Suppressor macrophage treated with lipopolysaccharide for 4 hours (primary cell): Measurements from ENCODE around the gene RPL26.
A peak's percentile ranks its signal among the peaks of the same experiment; 100 is the strongest.
"Not testable (repeated sequence)": the region's sequence is repeated elsewhere in the genome, so short reads cannot be mapped to it uniquely, and the experiment has no call there.

Source experiments
- DNase-seq: peaks from one replicate; pipeline ENCODE4 v3.0.0-alpha.2; 2020

Gene RPL26

DNA sequence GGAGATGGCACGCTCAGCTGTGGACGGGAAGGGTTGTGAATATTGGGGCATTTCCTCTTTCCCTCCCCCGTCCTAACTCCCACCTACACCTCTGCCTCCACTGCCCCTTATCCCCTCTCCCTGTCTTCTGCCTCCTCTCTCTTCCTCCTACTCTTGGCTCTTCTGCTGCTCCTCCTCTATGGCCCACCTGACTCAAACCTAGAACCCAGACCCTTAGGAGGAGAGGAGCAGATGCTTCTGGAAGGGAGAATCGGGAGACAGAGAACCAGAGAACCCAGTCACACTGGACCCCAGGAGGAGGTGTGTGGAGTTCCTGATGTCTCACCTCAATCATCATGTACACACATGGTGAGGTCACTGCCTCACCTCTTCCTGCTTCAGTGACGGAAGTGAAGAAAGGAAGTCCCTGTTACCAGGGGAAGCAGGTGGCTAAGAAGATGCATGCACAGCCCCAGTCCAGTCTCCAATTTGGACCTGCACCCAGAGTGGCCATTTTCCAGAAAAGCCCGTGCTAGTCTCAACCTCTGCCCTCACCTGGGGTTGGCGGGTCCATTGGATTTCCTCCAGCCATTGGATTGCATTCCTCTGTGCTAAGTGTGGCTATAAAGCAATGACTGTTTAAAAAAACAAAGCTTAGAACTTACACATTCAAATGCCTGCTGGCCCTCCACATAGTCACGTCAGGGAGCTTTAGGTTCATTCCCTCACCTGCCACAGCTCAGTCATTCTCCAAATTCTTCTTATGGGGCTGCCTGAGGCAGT lies 10.7 kb upstream of the RPL26 start:
- no peak for DNase-seq

DNA sequence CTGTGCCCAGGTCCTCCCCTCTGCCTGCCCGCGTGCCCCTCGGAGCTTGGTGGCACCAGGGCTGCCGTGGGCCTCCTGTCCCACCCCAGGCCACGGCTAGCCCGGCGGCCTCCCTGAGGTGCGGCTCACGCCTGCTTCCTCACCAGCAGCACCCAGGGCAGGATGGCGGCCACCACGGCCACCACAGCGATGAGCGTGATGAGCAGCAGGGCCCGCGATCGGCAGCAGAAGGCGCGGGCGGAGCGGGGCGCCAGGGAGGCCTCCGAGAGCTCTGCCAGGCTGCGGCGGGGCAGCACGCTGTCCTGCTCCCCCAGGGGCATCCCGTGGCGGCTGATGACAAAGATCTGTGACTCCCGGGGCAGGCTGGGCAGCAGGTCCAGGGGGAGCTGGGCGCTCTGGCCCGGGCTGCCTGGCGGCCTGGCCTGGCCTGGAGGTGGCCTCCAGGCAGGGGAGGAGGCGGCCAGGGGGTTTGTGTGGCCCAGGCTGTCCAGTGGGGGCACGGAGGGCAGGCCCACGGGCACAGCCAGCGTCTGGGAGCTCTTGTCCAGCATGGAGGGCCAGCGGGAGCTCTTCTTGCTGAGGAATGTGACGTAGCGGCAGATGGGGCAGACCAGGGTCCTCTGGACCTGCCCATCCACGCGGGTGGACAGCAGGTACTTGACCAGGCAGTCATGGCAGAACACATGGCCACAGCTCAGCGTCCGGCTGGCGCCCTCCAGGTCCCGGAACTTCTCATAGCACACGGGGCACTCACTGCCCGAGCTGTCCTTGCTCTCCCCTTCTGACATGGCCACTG lies 9.9 kb upstream of the RPL26 start:
- DNase-seq, result no peak

DNA sequence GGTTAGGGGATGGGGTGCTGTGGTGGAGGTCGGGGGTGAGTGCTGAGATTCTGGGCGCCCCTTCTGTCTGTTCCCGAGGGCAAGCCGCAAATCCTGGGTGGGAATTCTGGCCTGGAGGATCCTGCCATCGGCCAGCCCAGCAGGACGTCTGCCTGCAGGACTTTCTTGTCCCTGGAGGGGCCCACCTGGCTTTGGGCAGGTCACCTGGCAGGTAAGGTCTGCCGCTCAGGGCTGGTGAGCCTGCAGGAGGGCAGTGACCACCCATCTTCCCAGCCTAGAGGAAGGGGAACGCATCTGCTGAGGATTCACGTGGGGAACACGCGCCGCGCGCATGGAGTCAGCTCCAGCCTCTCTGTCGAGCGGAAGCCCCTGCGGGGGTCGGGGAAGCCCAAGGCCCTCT lies 9.3 kb upstream of the RPL26 start:
- no peak for DNase-seq

DNA sequence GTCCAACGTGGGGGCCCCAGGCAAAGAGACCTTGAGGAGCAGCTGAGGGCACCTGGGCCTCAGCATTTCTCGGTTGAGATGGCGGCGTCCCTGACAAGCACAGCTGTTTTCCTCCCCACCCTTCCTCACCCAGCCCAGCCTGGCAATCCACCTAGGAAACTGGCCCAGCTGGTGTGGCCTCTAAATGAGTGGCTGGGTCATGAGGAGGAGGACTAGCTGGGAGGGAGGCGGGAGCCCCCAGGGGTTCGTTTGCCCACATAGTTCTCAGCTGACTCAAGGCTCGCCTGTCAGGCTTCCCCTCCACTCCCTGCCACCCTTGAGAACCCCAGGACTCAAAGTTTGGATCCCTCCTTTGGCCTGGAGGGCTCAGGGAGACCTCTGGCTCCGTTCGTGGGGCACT lies 8.7 kb upstream of the RPL26 start:
- no peak for DNase-seq

DNA sequence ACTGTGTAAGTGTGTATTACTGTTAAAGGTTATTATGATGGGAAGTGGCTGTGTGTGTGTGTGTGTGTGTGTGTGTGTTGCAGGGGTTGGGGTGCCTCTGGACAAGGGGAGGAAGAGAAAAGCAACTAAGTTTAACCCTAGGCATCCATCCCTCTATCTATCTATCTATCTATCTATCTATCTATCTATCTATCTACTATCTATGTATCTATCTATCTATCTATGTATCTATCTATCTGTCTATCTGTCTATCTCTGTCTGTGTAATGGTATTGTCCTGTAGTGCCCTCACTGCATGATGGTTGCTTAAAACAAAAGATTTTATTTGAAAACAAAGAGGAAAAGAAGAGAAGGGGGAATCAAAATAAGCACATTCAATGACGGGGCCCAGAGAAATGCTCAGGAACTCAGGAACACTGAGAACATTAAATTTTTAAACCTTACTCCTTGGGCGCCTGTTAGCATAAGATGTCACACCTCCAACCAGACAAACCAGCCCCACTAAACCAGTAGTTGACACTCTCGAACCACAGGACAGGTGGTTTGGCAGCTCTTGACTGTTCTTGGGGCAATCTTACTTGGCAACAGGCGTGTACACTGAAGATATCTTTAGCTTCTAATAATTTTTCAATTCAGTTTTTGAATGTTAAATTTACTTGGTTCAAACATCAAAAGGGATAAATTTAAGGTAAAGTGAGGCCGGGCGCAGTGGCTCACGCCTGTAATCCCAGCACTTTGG lies 5.1 kb upstream of the RPL26 start:
- DNase-seq, result no peak

DNA sequence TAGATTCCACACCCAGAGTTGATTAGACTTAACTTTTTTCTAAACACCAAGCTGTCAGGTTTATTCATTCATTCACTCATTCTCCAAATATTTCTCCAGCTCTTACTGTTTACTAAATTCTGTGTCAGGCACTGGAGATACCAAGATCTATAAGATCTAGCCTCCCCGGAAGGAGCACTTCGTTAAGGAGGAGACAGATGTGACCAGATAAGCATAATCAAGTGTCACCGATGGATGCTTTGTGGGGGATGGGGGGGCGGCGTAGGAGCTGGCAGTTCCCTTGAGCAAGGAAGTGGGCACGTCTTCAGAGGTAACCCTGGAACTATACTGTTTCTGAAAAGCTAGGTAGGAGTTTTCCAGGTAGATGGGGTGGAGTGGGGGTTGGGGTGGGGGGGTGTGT lies 3.8 kb upstream of the RPL26 start:
- DNase-seq, result no peak

DNA sequence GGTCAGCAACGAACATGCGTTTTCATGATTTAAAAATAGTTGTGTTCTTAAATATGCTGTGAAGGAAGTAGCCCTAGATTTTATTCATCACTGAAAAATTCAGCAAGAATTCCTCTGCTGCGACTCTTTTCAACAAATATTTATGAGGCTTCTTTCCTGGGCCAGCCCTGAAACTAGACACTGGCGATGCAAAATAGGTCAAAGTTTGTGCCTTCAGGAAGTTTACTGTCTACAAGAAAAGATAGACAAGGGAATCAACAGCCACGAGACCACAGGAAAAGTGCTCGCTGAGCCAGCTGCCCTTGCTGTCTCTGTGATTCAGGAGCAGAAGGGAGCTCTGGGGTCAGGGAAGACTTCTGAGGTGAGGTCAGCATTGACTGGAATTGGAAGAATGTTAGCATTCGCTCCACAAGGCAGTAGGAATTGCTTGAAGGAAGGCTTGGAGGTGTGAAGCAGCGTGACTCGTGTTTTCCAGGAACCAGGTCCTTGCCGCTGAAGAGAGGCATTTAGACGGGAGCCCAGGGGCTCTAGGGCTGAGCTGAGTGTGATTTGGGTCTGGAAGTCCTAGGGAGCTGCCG lies 1.9 kb upstream of the RPL26 start:
- DNase-seq, result no peak

DNA sequence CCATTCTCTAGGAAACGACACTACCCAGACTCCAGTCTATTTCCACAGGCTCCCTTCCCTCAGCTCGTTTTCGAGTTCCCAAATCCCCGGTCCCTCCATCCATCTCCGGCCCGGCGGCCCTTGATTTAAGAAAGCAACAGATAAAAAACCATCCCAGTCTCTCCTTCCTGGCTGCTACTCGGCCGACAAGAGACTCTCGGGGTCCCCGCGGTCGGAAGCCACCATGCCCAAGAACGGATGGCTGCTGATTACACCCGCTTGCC lies 182 bp downstream of the RPL26 start:
- no peak for DNase-seq

DNA sequence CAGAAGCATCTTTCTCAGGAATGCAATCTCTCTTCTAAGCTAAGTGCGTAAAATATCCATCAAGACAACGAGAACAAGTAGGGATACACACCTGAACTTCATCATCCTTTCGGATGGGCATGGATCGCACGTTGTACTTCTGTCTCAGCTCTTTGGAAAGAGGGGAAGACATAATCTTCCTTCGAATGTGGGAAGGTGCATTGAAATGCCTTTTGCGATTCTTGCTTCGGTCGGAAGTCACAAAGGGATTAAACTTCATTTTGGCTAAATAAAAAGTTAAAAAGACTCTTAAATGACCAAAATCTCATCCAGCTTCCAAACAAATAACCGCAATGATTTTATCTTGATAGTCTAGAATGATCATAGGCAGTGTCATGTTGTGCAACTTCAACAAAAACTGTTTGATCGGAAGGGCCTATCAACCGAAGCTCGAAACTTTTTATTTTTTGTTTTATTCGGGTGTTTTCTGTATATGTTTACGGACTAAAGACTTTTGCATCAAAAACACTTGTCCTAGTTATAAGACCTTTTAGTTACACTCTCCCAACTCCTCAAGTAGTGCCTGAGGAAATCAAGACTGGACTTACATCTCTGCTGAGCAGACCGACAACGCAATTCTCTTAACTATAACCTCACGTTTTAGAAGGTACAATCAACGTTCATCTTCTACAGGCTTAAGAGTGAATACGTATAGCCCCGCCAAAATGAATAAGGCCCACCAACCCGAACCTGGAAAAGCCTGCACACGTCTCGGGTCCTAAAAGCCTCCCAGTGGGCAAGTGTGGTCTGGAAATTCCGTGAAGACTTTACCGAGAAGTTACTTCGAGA lies 727 bp downstream of the RPL26 start:
- DNase-seq, result peak; percentile 5

DNA sequence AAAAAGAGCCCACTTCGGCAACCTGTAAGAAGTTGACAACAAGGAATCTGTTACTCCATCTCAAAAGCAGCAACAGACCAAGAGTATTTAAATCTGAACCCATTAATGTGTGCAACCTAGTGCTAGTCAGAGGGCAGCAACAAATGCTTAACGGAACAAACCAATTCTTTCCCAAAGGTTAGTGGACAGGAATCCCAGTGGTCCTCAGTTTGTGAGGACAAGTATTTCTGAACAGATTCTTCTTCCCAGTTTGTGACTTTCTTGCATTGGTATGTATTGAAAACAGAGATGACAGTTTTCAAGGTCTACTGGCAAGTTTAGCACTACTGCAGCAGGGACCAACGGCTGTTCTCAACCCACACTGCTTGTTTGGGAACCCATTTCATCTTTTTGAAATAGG lies 2.9 kb downstream of the RPL26 start:
- no peak for DNase-seq

DNA sequence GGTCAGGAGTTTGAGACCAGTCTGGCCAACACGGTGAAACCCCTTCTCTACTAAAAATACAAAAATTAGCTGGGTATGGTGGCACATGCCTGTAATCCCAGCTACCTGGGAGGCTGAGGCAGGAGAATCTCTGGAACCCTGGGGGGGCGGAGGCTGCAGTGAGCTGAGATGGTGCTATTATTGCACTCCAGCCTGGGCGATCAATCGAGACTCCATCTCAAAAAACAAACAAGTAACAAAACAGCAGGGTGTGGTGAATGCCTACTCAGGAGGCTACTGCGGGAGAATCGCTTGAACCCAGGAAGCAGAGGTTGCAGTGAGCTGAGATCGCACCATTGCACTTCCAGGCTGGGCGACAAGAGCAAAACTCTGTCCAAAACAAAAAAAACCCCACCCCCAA lies 4.9 kb downstream of the RPL26 start:
- DNase-seq, result not testable (repeated sequence)

DNA sequence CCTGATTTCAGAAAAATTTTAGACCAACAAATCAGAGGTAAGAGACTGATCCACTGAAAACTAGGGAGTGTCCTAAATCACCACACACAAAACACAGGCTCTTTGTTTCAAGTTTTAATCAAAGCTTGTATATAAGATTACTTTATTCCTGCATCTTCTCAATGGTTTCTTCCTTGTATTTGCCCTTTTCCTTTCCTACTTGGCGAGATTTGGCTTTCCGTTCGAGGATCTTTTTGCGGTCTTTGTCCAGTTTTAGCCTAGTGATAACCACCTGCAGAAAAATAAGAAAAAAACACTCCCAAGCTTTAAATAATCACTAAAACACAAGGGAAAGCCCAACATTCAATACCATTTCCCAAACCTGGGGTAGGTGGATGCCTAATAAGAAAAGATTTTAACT lies 5.6 kb downstream of the RPL26 start:
- no peak for DNase-seq

DNA sequence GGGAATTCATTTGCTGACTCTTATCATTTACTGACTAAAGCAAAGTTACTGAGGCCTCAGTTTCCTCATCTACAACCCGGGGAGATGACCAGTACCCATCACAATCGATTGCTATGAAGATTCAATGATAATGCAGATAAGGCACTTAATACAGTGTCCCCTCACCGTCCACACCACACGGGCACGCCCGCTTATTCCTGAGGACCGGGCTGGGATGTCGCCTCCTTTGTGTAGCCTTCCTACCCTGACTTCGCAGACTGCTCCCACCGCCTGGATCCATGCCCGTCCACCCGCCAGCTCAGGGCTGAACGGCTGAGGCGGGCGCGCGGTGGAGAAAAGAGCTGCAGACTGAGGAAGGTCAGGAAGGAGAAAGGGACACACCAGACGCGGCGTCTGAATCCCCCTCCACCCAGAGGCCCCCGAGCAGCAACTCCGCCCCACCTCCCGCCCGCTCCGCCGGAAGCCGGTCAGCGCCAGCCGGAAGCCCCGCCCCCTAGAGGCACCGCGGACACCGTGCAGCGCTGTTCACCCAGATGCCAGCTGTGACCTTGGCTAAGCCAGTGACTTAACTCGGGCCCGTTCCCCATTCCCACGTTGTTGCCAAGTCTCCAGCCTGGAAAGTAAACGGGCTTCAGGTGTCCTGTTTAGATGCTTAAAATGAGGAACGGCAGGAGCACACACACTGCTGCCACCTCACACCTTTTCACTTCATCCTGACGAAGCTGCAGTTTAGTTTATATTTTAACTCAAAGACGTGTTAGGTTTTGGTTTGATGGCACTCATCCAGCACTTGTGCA lies 6.5 kb downstream of the RPL26 start, which contains the start of gene KRABD2:
Gene KRABD2, minus strand, starts transcription at position 434 of the 797 bp plus-strand sequence.
- peak; percentile 87 for DNase-seq

DNA sequence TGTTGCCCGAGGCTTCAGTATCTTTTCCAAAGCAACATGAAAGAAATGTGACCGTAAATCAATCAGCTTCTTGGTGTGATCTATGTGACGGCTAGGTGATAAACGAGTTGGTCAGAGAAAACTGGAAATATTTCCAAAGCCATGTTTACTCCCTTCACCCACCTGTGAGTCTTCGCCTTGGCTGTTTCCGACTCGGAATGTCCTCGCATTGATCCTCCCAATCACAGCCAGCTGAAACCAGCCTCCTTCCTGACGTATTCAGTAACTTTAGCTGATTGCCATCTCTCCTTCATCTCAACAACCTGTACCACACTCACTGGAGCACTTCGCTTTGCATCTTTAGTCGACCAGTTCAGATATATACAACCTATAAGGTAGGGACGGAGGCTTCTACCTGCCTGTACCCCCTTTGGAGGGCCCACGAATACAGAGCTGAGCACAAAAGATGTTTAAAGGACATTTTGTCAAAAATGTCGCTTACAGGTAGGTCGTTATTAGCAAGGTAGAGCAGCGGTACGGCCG lies 7.2 kb downstream of the RPL26 start:
- no peak for DNase-seq

DNA sequence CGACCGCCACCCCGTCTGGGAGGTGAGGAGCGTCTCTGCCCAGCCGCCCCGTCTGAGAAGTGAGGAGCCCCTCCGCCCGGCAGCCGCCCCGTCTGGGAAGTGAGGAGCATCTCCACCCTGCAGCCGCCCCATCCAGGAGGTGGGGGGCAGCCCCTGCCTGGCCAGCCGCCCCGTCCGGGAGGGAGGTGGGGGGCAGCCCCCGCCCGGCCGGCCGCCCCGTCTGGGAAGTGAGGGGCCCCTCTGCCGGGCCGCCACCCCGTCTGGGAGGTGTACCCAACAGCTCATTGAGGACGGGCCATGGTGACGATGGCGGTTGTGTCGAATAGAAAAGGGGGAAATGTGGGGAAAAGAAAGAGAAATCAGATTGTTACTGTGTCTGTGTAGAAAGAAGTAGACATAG lies 9.1 kb downstream of the RPL26 start:
- DNase-seq, result not testable (repeated sequence)

DNA sequence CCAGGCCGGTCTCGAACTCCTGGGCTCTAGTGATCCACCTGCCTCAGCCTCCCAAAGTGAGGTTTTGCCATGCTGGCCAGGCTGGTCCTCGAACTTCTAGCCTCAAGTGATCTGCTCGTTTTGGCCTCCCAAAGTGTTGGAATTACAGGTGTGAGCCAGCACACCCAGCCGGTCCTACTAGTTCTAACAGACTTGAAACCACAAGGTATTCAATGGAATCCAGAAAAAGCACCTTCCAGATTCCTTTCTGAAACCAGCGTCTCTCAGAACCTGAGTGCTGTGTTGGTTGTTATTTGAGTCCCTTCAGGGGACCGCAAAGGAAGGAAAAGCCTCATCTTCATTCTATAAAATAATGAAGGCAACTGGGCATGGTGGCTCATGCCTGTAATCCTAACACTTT lies 10.6 kb downstream of the RPL26 start:
- DNase-seq, result no peak

DNA sequence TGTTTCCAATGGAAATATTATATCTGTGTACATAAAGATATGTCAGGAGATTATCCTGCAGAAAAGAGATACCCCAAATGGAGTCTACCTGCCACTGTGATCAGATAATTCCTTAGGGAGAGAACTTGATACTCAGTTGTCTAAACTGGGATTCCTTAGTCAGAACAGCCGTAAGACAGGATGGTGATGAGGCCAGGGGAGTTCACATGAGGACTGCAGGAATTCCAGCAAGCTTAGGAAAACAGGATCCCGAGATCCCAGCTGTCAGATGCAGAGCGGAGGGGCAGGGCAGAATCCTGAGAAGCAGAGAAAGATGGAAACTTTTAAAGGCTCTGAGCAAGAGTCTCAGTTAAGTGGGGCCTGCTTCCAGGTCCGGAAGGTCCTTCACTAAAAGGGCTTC lies 11.2 kb downstream of the RPL26 start:
- no peak for DNase-seq

DNA sequence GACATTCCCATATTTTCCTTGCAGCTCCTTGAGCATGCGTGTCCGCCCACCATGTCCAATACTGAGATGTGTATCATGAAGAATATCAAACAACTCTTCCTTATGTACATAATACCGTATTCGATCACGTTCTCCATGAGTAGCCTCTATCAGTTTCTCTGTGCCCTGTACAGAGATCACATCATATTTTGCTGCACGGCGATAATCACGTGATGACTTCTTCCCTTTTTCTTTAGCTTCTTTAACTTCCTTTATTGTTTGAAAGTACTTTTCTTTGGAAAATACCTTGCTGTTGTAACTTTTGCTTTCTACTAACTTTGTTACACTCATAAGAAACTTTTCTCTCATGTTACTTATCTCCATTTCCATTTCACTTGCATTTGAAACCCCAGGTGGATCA lies 13.0 kb downstream of the RPL26 start:
- DNase-seq, result peak; percentile 75

DNA sequence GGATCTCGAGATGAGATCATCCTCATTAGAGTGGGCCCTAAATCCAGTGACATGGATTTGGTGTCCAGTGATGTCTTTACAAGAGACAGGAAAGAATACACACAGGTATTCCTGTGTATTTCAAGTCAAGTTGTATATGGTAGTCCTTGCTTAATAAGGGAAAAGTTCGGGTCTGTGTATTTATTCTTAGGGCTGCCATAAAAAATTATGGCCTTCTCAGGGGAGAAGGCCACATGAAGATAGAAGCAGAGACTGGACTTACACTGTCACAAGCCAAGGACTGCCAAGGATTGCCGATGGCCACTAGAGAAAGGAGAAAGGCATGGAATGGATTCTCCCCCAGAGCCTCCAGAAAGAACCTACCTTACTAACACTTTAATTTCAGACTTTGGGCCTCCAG lies 14.8 kb downstream of the RPL26 start:
- DNase-seq, result no peak

DNA sequence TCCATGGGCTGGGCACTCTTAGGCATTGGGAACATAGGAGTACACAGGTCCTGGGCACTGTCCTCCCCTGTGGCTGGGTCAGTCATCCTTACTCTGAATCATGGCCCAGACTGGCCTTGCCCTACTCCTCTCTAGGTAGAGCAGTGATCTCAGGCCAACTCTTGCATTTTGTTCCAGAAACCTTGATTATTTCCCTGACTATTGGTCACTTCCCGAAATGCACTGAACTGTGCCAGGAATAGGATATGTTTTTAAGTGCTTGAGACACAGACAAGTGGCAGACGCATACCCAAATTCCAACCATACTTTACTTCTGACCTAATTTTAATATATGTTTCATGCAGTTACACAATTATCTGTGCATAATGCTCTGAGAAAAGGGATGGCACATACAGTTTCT lies 16.8 kb downstream of the RPL26 start:
- no peak for DNase-seq

DNA sequence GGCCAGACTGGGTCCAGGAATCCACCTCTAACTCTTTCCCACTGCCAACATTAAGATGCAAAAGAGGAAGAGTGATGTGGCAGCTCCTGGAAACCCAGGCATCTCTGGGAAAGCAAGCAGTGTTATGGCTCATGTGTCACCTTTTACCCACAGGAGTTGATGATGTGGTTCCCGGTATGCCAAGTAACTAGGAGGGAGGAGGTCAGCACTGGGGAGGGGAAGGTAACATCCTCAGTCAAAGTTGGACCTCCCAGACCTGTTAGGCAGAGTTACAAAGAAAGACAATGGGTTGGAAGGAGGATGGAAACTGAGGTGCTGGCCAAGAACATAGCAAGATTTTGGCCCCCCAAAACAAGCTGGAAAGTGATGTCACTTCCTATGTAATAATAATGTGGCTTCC lies 17.9 kb downstream of the RPL26 start:
- DNase-seq, result no peak
